Smooth muscle cell (in vitro differentiated cells): ENCODE results near the gene SYT8. TPM values are rescaled to one million over a fixed set of nuclear protein-coding genes. Genes with fewer than 3 reads are reported as not detected.

Experiments
- DNase-seq: peaks from one replicate; lab custom pipeline; 2025; ENCODE audit not compliant: unreplicated experiment; lab: John Stamatoyannopoulos, UW
- H2AFZ ChIP-seq: fragments of 200-600 bp; sonication (generic); 2 replicates; pipeline ENCODE4 v1.6.0; 2016; ENCODE audit warnings: antibody characterized with exemption, low read depth, mild to moderate bottlenecking
- H3F3A ChIP-seq: fragments of 200-600 bp; sonication (generic); 2 replicates; pipeline ENCODE4 v1.6.0; 2017; ENCODE audit warnings: antibody characterized with exemption, low read depth
- H3K27ac ChIP-seq: fragments of 200-600 bp; sonication (generic); 2 replicates; pipeline ENCODE4 v1.5.1; 2016; ENCODE audit warnings: low read depth, mild to moderate bottlenecking
- H3K27me3 ChIP-seq: fragments of 200-600 bp; sonication (generic); 2 replicates; pipeline ENCODE4 v1.6.1; 2016; ENCODE audit warnings: low read depth, mild to moderate bottlenecking
- H3K36me3 ChIP-seq: fragments of 200-600 bp; sonication (generic); 2 replicates; pipeline ENCODE4 v1.5.1; 2016; ENCODE audit warnings: low read depth
- H3K4me1 ChIP-seq: fragments of 200-600 bp; sonication (generic); 2 replicates; pipeline ENCODE4 v1.5.1; 2016; ENCODE audit warnings: low read depth
- H3K4me2 ChIP-seq: fragments of 200-600 bp; sonication (generic); 2 replicates; pipeline ENCODE4 v1.6.0; 2016; ENCODE audit warnings: mild to moderate bottlenecking
- H3K4me3 ChIP-seq: fragments of 200-600 bp; sonication (generic); 2 replicates; pipeline ENCODE4 v1.5.1; 2016; ENCODE audit warnings: mild to moderate bottlenecking
- H3K79me2 ChIP-seq: fragments of 200-600 bp; sonication (generic); 2 replicates; pipeline ENCODE4 v1.6.0; 2016; ENCODE audit warnings: low read depth, mild to moderate bottlenecking
- H3K9ac ChIP-seq: fragments of 200-600 bp; sonication (generic); 2 replicates; pipeline ENCODE4 v1.6.0; 2016; ENCODE audit warnings: low read depth
- H3K9me3 ChIP-seq: fragments of 200-600 bp; sonication (generic); replicated peaks from 2 replicates; pipeline ENCODE4 v1.5.1; 2016; ENCODE audit warnings: low read depth
- H4K20me1 ChIP-seq: fragments of 200-600 bp; sonication (generic); 2 replicates; pipeline ENCODE4 v1.6.0; 2016; ENCODE audit warnings: low read depth
- WGBS: methylation state at CpG from one replicate; pipeline ENCODE4 v1.1.7; 2016; ENCODE audit warnings: low lambda C conversion rate; 5-methylcytosine and 5-hydroxymethylcytosine counted together
- polyA plus RNA-seq: library from polyadenylated mRNA; unstranded; fragments of >200 nt; fragmentation: Nextera tagmentation; extraction: Ambion mirVana; gene quantifications from 2 replicates; pipeline ENCODE4 v1.2.1, GENCODE V29; 2016
- total RNA-seq: library from RNA; depleted of rRNA; stranded (reverse); fragments of >200 nt; gene quantifications from 2 replicates; pipeline ENCODE4 v1.2.3, GENCODE V29; 2014
- TF ChIP-seq, protein P1 (sequence below): fragments of 200-600 bp; sonication (generic); IDR thresholded peaks from 2 replicates; pipeline ENCODE4 v1.5.1; 2017; ENCODE audit warnings: borderline replicate concordance, mild to moderate bottlenecking, antibody characterized with exemption; ENCODE audit not compliant: insufficient read depth, poor library complexity, severe bottlenecking

Gene SYT8
- total and polyA plus RNA-seq, 2 experiments from 2014 or later: 0.13 to 2.0 TPM

DNA sequence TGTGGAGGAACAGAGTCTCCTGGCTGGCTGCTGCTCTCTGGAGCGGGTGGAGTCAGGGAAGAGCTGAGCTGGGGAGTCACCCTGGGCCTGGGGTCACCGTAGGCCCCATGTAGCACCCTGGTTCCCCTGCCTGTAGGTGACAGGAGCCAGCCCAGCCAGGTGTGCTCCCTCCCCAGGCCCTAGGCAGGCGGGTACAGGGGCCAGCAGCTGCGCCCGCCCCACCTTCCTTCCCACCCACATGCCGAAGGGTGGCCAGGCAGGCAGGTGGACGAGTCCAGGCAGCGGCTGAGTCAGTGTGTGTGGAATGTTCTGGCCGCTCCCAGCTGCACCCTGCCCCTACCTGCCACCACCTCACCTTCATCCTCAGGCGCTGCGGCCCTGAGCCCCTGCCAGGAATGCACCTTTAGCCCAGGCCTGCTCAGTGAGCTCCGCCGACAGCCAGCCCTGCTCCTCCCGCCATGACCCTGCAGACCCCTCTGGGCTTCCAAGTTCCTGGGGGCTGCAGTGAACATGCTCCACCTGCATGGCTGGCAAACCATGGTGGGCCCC lies 654 bp upstream of the SYT8 start:
- TF ChIP-seq, protein P1, sequence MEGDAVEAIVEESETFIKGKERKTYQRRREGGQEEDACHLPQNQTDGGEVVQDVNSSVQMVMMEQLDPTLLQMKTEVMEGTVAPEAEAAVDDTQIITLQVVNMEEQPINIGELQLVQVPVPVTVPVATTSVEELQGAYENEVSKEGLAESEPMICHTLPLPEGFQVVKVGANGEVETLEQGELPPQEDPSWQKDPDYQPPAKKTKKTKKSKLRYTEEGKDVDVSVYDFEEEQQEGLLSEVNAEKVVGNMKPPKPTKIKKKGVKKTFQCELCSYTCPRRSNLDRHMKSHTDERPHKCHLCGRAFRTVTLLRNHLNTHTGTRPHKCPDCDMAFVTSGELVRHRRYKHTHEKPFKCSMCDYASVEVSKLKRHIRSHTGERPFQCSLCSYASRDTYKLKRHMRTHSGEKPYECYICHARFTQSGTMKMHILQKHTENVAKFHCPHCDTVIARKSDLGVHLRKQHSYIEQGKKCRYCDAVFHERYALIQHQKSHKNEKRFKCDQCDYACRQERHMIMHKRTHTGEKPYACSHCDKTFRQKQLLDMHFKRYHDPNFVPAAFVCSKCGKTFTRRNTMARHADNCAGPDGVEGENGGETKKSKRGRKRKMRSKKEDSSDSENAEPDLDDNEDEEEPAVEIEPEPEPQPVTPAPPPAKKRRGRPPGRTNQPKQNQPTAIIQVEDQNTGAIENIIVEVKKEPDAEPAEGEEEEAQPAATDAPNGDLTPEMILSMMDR: no peak
- no peak overlapping the region for H2AFZ ChIP-seq
- H3K79me2 ChIP-seq: no peaks in the 10 kb centered on the region
- H3K4me1 ChIP-seq: peaks cover 16% of the 10 kb centered on the region
- peak overlapping the region; percentile 66 for H3K27ac ChIP-seq
- no peak overlapping the region for H3K4me3 ChIP-seq
- H3K36me3 ChIP-seq: no peaks in the 10 kb centered on the region
- H4K20me1 ChIP-seq: no peaks in the 10 kb centered on the region
- no peak overlapping the region for H3K4me2 ChIP-seq
- H3K9me3 ChIP-seq: no peaks in the 10 kb centered on the region
- 78% methylated on average over 12 of the region's 14 CpGs for WGBS
- no peaks in the 10 kb centered on the region for H3F3A ChIP-seq
- no peak overlapping the region for H3K9ac ChIP-seq
- no peak for DNase-seq
- H3K27me3 ChIP-seq: no peaks in the 10 kb centered on the region

DNA sequence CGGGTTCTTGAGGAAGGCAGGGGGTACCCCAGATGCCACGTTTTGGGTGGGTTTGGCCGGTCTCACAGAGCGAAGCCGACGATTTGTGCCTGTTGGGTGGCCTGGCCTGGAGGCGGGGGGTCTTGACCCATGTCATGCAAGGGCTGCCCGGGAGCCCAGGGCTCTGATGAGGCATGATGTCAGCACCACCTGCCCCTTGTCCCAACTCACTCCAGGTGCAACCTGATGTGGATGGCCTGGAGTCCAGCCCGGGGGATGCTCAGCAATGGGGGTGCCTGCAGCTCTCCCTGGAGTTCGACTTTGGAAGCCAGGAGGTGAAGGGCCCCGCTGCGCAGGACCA lies 851 bp downstream of the SYT8 start:
- Histone ChIP-seq H3K4me1 (peaks cover 16% of the 10 kb centered on the region), H3K9me3 (no peaks in the 10 kb centered on the region), H3K9ac (no peak overlapping the region)

DNA sequence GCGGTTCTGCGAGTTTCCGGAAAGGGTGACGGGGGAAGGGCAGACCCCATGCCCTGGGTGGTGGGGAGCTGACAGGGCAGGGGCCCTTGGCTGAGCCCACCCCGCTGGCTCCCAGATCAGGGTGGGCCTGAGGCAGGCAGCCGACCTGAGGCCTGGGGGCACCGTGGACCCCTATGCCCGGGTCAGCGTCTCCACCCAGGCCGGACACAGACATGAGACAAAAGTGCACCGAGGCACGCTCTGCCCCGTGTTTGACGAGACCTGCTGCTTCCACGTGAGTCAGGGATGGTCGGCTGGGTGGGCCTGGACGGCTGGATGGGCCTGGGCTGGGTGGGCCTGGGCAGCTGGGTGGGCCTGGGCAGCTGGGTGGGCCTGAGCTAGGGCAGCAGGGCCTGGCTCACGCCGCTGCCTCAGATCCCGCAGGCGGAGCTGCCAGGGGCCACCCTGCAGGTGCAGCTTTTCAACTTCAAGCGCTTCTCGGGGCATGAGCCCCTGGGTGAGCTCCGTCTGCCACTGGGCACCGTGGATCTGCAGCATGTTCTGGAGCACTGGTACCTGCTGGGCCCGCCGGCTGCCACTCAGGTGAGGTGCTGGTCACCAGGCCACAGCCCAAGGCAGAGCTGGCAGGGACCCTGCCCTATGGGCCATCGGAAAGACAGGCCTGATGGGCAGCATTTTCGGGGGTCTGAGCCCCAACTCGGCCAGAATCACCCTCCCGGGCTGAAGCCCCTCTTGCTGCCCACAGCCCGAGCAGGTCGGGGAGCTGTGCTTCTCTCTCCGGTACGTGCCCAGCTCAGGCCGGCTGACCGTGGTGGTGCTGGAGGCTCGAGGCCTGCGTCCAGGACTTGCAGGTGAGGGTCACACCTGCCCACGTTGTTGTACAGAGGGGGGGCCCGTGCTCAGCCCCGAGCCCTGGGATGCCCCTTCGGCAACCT lies 1.5 kb downstream of the SYT8 start:
- no peak overlapping the region for H3K9ac ChIP-seq
- H3F3A ChIP-seq: no peaks in the 10 kb centered on the region
- H3K27me3 ChIP-seq: no peaks in the 10 kb centered on the region
- no peak overlapping the region for H3K4me2 ChIP-seq
- H3K4me3 ChIP-seq: no peak overlapping the region
- no peak overlapping the region for H2AFZ ChIP-seq
- H3K4me1 ChIP-seq: peaks cover 16% of the 10 kb centered on the region
- 93% methylated on average over 34 of the region's 43 CpGs for WGBS
- no peak for DNase-seq
- H3K36me3 ChIP-seq: no peaks in the 10 kb centered on the region
- TF ChIP-seq, protein P1: no peak
- no peaks in the 10 kb centered on the region for H3K9me3 ChIP-seq
- H3K27ac ChIP-seq: no peak overlapping the region
- H3K79me2 ChIP-seq: no peaks in the 10 kb centered on the region
- no peaks in the 10 kb centered on the region for H4K20me1 ChIP-seq

More for the DNA sequence above, 851 bp downstream of the SYT8 start:
- DNase-seq: no peak
- H3K79me2 ChIP-seq: no peaks in the 10 kb centered on the region
- TF ChIP-seq, protein P1: no peak
- H4K20me1 ChIP-seq: no peaks in the 10 kb centered on the region
- 94% methylated on average over 12 of the region's 12 CpGs for WGBS
- H3K4me2 ChIP-seq: no peak overlapping the region
- H3K27me3 ChIP-seq: no peaks in the 10 kb centered on the region
- no peak overlapping the region for H3K27ac ChIP-seq
- no peaks in the 10 kb centered on the region for H3K36me3 ChIP-seq
- no peak overlapping the region for H3K4me3 ChIP-seq
- H2AFZ ChIP-seq: no peak overlapping the region
- H3F3A ChIP-seq: no peaks in the 10 kb centered on the region
